ENCODE measurements around the gene SKAP2.

- TF ChIP-seq CTCF (IDR thresholded peaks at IDR 0.05), result no peak
- no peak for TF ChIP-seq POLR2A (IDR thresholded peaks at IDR 0.05)
- TF ChIP-seq POLR2AphosphoS5 (IDR thresholded peaks at IDR 0.05), result no peak
- TF ChIP-seq EP300 (IDR thresholded peaks at IDR 0.05), result no peak
These were observed 7.3 kb downstream of the SKAP2 start for GRCh38 chr7:26857170-26857505.
